Measurements from ENCODE around the gene LOXHD1.

Gene LOXHD1

DNA sequence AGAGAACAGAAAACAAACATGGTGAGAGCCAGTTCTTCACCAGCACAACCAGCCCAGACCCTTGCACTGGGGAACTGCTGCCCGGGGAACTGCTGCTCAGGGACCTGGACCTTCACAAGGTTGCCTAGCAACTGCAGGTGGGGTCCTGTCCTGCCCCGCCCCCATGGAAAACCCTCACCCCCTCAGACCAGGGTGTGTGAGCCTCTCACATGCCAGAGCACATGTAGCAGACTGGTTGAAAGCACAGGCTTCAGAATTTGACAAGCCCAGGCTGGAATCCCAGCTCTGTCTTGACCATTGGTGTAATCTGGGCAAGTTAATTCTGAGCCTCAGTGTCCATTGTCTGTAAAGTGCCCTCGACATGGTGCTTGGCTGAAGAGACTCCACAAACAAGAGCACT lies 118.6 kb downstream of the LOXHD1 start:
- no peak for DNase-seq

DNA sequence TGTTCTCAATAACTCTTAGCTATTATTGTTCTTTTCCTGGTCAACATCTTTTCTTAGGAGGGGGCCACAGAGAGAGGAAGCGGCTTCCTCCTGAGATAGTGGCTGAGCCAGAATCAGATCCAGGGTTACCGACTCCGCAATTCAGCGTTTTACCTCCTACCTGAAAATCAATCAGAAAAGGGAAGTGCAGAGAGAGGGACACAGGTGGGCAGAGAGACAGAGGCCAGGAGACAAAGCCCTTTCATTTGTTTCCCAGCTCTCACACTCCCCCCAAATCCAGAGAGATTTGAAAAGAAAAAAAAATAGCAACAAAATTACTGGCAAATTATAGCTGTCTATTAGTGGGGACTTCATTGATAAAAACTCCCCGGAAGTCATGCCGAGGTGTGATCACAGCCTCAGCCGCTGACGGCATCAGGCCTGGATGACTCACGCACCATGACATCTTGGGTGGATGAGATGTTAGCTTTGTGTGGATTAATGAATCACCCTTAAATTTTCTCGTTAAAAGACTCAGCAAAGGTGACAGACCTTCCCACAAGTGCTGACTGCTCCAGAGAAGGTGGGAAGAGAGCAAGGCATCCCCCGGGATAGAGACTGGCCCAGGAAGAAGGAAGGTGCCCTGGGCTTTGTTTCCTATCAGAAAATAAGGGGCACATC lies 120.7 kb downstream of the LOXHD1 start:
- DNase-seq = no peak

DNA sequence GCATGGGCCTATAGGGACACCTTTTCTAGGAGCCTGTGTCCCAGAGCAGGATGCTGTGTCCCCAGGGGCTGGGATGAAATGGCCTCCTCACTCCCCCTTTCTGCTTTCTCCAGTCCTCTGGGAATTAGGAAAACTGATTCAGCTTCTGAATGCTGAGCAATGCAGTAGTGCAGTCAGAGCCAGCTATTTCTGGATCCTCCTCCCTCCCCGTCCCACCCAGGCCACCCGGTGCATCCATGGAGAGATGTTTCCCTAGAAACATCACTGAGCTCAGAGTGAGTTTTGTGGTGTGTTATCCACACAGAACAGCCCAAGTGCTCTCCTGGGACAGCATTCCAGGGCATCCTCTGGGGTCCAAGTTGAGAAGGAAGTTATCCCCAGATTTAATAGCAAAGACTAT lies 125.5 kb downstream of the LOXHD1 start:
- no peak for DNase-seq

DNA sequence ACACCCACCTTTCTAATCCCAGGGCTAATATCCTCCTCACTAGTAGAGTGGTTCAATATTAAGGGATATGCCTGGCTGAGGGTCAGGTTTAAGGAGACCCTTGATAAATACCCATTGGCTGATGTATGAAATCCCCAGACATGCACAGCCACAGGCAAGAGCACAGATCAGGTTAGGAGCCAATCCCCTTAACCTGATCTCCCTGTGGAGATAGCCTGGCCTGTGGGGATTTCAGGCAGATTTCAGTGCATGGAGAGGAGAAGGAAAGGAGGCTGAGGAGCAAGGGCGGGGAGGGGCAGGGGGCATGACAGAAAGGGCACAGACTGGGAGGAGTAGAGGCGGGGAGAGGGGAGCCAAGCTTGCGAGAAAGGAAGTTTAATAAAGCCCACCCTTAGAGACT lies 129.0 kb downstream of the LOXHD1 start:
- DNase-seq = no peak

DNA sequence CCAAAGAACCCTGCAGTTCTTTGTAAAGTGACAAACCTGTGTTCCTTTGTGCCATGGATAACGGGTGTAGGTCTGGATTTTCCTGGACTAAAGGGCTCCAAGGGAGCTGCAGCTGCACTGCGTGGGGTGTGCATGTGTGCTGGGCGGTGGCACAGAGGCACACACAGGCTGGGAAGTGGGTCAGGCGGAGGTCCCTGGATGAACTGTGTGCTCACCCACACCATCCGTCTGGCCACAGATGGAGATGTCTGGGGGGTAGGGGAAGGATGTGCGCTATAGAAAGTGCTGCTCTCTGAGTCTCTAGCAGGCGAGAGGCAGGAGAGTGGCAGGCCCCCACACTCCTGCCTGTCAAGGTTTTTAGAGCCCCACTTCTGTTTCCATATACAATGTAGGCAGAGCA lies 137.2 kb downstream of the LOXHD1 start:
- no peak for DNase-seq

DNA sequence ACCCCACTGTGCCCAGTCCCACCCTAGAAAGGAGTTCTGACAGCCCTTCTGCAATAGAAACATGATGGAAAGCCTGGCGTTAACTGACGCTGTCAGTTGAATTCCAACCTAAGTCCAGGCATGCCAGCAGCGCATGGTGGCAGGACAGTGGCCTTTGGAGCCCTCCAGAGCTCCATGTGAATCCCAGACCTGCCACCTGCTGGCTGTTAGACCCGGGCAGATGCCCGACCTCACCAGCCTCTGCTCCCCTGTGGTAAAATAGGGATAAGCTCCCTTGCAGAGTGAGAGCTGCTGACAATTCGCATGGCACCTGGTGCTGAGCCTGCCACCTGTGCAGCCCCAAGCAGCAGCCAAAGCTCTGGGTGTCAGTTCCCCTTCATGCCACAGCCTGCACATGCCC lies 138.6 kb downstream of the LOXHD1 start:
- DNase-seq = no peak

DNA sequence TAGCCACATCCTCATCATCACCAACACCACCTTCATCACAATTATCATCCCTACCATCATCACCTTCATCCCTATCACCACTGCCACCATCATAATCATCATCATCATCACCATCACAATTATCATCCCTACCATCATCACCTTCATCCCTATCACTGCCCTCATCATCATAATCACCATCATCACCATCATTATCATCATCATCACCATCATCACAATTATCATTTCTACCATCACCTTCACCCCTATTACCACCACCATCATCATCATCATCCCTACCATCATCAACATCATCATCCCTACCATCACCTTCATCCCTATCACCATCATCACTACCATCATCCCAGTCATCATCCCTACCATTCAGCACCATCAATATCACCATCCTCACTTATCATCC lies 140.5 kb downstream of the LOXHD1 start:
- no peak for DNase-seq

DNA sequence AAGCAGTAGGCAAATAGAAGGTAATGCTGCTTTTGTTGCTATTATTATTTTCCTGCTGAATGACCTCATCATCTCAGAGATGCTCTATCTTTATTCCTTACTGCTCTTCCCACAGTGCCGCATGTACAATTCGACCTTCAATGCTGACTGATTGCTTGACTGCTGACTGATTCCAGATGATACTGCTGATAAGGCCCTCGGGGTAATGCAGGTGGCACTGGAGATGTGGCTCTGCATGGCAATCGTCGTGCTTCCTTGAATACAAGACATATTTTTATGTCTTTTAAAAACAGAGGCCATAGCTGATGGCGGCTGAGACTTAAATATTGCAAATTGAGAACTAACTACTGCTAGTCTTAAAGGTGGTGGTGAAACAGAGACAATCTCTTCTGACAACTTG lies 146.6 kb downstream of the LOXHD1 start:
- DNase-seq = no peak

DNA sequence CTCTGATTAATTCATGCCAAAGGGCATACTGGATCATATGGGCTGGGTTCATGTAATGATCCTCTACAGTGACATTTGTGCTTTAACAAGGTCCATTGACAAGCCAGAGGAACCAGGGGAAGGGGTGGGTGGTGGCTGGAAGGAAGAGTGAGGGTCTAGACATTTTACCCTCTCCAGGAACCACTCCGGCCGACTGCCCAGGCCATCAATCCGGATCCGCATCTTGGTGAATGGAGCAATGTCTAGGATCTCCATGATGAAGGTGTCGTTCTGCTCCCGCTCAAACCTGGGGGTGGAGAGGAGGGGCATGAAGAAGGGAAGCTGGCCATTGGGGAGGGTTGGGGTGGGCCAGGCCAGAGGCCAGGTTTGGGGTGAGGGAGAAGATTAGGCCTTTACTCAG lies 147.5 kb downstream of the LOXHD1 start:
- DNase-seq = no peak

DNA sequence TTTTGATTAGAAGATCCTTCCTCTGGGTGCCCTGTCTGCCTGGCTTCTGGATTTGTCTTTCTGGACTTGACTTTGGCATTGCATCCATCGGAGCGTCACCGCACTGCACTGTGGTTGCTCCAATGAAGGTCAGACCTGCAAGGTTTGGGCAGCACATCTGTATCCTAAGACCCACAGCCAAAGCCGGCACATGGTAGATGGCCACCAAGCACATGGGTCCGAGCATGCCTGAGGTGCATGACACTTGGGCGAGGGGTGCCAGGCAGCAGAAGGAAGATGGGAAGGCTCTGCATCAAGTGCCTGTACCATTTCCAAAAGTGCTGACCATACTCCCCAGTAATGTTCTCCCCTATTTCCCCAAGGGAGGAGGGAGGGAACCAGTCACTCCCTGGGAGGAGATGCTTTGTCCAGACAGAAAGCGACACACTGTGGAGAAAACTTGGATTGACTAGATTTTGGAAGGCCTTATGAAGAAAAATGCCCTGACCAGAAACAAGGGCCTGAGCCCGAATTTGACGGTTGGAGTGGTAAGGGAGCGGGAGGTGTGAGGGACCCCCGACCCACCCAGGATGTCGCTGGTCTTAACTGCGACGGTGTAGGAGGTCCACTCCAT lies 149.9 kb downstream of the LOXHD1 start:
- no peak for DNase-seq

DNA sequence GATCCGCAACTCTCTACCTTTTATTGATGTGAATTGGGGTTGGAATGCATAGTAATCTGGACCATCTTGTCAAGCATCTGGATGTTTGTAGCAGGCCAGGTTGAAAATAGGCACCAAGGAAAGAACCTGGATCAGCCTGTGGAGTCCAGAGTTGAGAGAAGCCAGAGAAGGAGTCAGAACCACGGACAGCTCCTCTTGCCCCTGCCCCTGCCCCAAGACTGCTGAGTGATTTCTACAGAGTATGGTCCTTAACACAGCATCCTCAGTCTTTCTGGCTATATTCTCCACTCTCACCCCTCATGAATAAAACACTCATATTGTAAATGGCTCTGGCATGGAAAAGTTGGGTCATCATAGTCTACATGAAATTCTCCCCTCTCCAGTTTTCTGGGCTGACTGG lies 154.6 kb downstream of the LOXHD1 start:
- no peak for DNase-seq

DNA sequence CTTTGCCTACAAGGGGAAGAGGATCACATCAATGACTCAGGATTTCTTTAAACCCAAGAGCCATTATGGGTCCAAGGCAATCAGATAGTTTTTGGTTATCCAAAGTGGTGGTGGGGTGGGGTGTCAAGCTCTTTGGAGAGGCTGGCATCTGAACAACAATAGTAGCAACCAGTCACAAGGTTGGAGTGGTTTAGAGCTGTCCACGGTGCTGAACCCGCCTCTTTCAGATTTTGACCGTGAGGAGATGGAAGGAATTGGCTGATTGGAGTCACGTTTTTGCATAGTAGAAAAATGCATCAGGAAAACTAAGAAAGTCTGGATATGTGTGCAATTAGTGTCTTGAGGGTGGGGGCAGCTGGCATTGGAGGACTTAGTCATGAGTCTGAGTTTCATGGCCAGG lies 159.9 kb downstream of the LOXHD1 start:
- no peak for DNase-seq

DNA sequence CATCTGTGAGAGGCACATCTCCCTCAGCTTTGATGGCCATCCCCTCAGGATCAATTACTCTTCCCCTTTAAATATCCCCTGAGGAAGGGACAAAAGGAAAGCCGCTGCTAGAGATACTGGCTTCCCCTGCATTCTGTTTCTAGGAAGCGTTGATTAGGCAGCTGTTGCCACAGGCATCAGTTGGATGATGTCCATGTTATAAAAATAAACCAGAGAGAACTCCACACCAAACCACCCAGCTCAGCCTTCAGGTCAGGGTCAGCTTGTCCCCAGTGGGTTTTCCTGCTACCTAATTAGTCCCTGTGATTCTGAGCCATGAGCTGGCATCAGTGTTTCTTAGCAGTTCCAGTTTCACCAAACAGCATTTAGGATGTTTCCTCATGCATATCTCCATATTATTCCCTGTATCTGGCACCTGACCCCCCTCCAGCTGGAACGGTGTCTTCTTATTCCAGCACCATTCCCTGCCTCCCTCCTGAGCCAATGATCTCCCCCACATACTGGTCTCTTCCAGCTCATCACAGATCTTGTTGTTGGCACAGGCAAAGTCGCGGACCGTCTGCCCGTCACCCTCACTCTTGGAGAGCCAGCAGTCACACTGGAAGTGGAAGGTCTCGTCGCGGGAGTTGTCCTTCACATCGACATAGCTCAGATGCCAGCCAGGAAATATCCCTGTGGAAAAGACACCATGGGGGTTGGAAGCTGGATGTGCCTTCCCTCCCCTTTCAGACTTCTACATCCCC lies 168.4 kb downstream of the LOXHD1 start:
- no peak for DNase-seq

DNA sequence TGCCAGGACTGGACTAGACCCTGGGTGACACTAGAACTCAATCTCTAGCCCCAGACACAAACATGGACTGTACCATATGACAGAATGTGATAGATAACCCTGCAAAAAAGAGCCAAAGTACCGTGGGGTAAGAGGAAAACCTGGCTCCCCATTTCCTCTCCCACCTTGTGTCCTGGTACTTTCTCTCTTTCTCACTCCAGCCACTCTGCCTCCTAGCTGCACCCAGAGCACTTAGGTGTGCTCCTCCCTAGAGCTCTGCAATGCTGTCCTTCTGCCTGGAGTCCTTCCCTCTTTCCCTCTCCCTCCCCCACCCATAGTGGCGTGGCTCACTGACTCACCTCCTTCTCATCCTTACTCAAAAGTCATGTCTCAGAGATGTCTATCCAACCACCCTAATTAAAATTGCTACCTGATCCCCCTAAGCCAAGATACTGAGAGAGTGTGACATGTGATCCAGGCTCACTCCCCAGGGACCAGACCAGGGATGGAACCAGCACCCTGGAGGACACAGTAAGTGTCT lies 171.3 kb downstream of the LOXHD1 start:
- no peak for DNase-seq

DNA sequence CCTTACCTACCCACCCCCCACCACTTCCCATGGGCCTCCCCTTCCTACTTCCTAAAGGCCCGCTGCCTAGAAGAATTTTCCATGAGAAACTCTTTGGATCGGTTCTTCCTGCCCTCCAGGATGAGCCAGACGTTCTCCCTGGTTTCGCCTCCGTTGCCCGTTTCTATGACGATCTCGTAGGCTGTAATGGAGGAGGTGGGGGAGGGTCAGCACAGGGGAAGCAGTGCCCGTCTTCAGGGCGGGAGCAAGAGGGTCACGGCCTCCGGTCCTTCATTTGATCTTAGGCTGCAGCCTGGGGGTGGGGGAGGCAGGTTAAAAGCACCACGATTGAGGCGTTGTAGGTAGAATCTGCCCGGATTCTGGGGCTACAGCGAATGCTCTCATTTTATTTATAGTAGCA lies 172.0 kb downstream of the LOXHD1 start:
- DNase-seq = no peak

DNA sequence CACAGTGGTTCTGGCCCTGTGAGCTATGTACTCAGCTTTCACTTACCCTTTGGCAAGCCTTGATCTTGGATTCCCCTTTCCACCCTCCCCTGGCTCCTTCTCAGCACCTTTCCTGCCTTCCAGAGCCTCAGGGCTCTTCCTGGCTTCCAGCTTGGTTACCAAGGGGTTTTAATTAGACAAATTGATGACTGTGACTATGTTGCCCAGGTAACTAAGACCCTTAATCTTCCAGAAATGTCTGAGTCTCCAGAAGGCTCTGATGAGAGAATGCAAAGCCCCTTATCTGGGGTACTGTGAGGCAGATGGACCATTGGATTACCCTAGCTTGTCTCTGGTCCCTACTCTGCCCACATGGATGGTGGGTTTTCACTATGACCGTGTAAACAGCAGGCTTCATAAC lies 174.2 kb downstream of the LOXHD1 start:
- no peak for DNase-seq

DNA sequence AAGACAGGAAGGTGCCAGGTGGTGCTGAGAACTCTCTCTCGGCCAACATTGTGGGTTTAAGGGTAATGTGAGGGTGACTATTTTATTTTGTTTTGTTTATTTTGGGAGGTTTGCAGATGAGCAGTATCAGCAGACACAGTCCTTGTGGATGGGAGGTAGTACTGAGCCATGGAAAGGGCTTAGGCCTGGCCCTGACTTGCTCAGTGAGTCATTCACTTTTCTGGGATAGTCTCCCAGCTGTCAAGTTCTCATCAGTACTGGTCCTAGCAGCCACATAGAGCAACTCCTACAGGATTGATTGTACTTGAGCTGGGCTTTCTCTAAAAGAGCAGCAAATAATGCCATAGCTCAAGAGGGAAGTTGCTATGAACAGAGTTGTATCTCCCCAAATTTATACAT lies 175.2 kb downstream of the LOXHD1 start:
- DNase-seq = no peak

DNA sequence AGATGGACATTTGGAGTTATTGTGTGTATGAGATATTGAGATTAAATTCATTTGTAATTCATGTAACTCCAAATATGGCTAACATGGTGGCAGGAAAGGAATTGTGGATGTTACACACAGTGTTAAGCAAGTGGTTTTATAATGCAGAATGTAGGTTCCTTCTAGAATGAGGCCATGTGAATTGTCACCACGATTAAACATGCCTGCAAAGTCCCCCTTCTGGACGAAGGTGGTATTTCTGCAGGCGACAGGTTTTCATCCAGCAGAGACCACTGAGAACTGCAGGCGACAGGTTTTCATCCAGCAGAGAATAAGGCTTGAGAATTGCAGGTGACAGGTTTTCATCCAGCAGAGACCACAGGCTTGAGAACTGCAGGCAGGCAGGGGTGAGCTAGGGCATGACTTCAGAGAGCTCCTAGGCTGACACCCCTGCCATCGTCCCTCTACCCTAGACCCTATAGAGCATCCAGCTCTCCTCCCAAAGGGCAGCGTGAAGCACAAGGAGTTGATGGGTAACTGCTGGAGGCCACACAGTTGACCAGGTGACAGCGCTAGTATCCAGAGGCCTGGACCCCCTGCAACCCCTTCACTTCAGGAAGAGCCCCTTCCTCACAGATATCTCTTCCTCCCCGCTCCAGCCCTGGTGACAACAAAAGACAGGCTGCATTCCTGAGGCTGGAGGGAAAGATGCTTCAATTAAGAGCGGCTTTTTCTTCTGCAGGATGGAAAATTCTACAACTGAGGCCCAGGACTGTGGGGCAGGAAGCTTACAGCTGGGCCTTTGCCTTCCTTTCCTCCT lies 175.8 kb downstream of the LOXHD1 start:
- no peak for DNase-seq

DNA sequence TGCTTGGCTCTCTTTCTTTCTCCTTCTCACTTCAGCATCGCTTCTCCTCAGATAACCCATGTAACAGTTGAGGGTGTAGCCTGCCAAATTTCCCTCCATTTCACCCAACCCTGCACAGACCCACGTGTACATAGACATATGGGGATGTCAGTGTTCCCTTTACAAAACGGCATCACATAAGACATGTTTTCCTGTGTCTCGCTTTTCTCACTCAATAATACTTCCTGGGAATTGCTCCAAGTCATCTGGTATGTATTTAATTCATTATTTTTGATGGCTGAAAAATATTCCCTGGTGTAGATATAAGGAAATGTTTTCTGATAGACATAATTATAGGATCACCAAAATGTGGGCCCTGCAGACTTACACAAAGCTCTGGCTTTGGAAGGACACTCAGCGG lies 176.8 kb downstream of the LOXHD1 start:
- DNase-seq = no peak

DNA sequence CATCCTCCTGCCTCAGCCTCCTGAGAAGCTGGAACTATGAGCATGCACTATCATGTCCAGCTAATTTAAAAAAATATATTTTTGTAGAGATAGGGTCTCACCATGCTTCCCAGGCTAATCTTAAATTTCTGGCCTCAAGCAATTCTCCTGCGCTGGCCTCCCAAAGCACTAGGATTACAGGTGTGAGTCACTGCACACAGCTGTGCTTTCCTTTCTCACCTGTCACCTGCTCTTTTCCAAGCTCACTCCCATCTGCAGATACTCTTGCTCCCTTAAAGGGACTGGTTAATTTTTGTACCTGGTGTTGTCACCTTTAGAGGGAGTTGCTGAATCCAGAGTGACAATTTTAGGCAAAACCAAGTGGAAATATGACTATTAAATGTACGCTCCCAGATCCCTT lies 178.2 kb downstream of the LOXHD1 start:
- DNase-seq = no peak

DNA sequence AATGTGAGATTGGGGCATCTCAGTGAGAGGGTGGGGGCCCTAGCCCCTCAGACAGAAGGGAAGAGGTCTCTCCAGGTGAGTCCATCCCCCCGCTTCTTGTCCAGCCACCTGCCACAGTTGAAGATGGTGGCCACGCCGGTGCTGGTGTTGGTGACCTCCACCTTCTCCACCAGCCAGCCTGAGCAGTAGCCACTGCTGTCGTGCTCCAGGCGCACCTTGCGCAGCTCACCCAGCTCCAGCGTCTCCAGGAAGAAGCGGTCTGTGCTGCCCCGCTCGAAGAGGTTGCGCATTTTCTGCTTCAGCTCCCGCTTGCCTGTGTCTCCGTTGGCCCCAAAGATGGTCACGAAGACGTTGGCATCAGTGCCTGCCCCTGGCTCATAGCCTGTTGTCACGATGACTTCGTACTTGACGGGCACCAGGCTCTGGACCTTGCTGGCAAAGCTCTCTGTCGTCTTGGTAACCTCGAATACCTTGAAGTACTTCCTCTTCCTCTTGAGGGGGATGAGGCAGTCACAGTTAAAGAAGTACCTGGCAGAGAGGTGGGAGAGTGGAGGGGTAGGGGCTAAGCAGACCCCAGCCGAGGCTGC lies 179.5 kb downstream of the LOXHD1 start:
- no peak for DNase-seq

DNA sequence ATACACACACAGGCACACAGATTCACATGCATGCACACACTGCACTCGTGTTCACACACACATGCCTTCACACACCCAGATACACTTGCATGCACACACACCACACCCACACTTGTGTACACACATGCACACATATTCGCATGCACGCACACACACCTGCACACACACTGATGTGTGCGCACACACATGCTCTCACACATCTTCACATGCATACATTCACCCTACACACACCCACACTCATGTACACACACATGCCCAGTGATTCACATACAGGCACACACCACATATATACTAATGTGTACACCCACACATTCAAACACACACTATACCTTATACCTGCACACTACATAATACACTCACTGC lies 181.6 kb downstream of the LOXHD1 start:
- DNase-seq = no peak
